K562 (cell line): ENCODE data around the gene TRPM2. TPM values are rescaled to one million over a fixed set of nuclear protein-coding genes. Genes with fewer than 3 reads are reported as not detected.

Experiments used
- ATAC-seq: fragments of 200-7000 bp; cut with Tn5 transposase; 3 replicates; pipeline ENCODE4 v1.9.1; 2020; ENCODE audit warnings: moderate library complexity
- BruUV-seq: library from RNA; stranded (reverse); fragments of 400-500 nt; replicated peaks from 2 replicates; lab custom pipeline; 2021; lab: Mats Ljungman, UMichigan
- CTCF ChIA-PET: fragments of 300-600 bp; formaldehyde crosslinking; extraction: SDS; loops from one replicate; lab custom pipeline; 2021; ENCODE audit warnings: low intra/inter-chr PET ratio; lab: Yijun Ruan, JAX
- POLR2A ChIA-PET: fragments of 300-600, 350-650 bp; sonication (Branson Sonifier 250); formaldehyde crosslinking; extraction: SDS; loops from one replicate; lab custom pipeline; 2021; ENCODE audit warnings: antibody characterized with exemption, inconsistent platforms; lab: Yijun Ruan, JAX
- DNase-seq, 4 experiments: peaks; one replicate each; pipeline versions ENCODE4 v3.0.0 to v3.0.0-alpha.2; 2011 to 2018; ENCODE audit warnings: low spot score in 3 of 4, mixed read lengths in 3 of 4; ENCODE audit errors: extremely low read depth in 1 of 4
- FAIRE-seq: peaks from 2 replicates; lab custom pipeline; 2011; peaks lifted over from hg19 to GRCh38; lab: Jason Lieb, UNC
- H2AFZ ChIP-seq: 2 replicates; pipeline ENCODE4 v1.6.0; 2011; ENCODE audit warnings: low read depth, low read length, control low read depth, inconsistent platforms
- H3K27ac ChIP-seq: fragments of 200-600 bp; 3 replicates; pipeline ENCODE4 v1.8.0; 2011; ENCODE audit warnings: low read depth, mild to moderate bottlenecking, control low read depth, inconsistent platforms, low read length, moderate library complexity, mixed read lengths; ENCODE audit errors: extremely low read depth
- H3K27me3 ChIP-seq, 2 experiments: fragments of 300-600 bp in 1 of 2; 2 replicates in 1 of 2; 3 replicates in 1 of 2; pipeline versions ENCODE4 v1.6.0 to v1.8.0; 2011; ENCODE audit warnings: inconsistent platforms in 2 of 2, low read length in 2 of 2, mild to moderate bottlenecking in 1 of 2, mixed read lengths in 1 of 2, moderate library complexity in 1 of 2; ENCODE audit not compliant: control insufficient read depth in 2 of 2, insufficient read depth in 2 of 2
- H3K36me3 ChIP-seq: fragments of 300-600 bp; 3 replicates; pipeline ENCODE4 v1.8.0; 2011; ENCODE audit warnings: mild to moderate bottlenecking, low read length, inconsistent platforms; ENCODE audit not compliant: control insufficient read depth, insufficient read depth
- H3K4me1 ChIP-seq, 2 experiments: fragments of 200-600 bp in 1 of 2; replicated peaks in 1 of 2; 2 replicates in 1 of 2; 3 replicates in 1 of 2; pipeline versions ENCODE4 v1.5.1 to v1.8.0; 2011; ENCODE audit warnings: inconsistent platforms in 2 of 2, low read length in 2 of 2, mild to moderate bottlenecking in 1 of 2, mixed read lengths in 1 of 2, moderate library complexity in 1 of 2; ENCODE audit not compliant: control insufficient read depth in 2 of 2, insufficient read depth in 2 of 2
- H3K4me2 ChIP-seq: 2 replicates; pipeline ENCODE4 v1.6.1; 2011; ENCODE audit warnings: low read length, control low read depth, inconsistent platforms, mixed read lengths; ENCODE audit not compliant: insufficient read depth
- H3K4me3 ChIP-seq: fragments of 200-600 bp; sonication (generic), shearing (Covaris generic); 2 replicates; pipeline ENCODE4 v1.5.1; 2016; ENCODE audit warnings: control low read depth, inconsistent platforms
- H3K79me2 ChIP-seq: fragments of 200-600 bp; 3 replicates; pipeline ENCODE4 v1.8.0; 2011; ENCODE audit warnings: low read length, inconsistent platforms; ENCODE audit not compliant: control insufficient read depth, insufficient read depth
- H3K9ac ChIP-seq, 2 experiments: 2 replicates each; pipeline versions ENCODE4 v1.6.0 to v1.6.1; 2011; ENCODE audit warnings: low read depth in 2 of 2, low read length in 2 of 2, control low read depth in 1 of 2, inconsistent platforms in 1 of 2, mild to moderate bottlenecking in 1 of 2, mixed read lengths in 1 of 2; ENCODE audit not compliant: insufficient read depth in 1 of 2
- H3K9me1 ChIP-seq: one replicate; pipeline ENCODE4 v1.6.0; 2011; ENCODE audit warnings: inconsistent platforms, mild to moderate bottlenecking, low read length, moderate library complexity; ENCODE audit not compliant: control insufficient read depth, insufficient read depth
- H3K9me3 ChIP-seq: replicated peaks from 2 replicates; pipeline ENCODE4 v1.5.1; 2011; ENCODE audit warnings: low read depth, low read length, inconsistent platforms; ENCODE audit not compliant: control insufficient read depth, insufficient read depth
- H4K20me1 ChIP-seq: replicated peaks from 2 replicates; pipeline ENCODE4 v1.6.1; 2011; ENCODE audit warnings: low read length, inconsistent platforms, mixed read lengths; ENCODE audit not compliant: control insufficient read depth, insufficient read depth
- CREBBP ChIP-seq: IDR thresholded peaks from one replicate; pipeline ENCODE4 v1.6.1; 2012; ENCODE audit warnings: low read depth, mild to moderate bottlenecking, control low read depth, inconsistent platforms, low read length
- E4F1 ChIP-seq: fragments of 250-450 bp; sonication (Bioruptor Pico); IDR thresholded peaks from 2 replicates; pipeline ENCODE4 v1.5.0; 2021; ENCODE audit warnings: mild to moderate bottlenecking, borderline replicate concordance
- HCFC1 ChIP-seq: IDR thresholded peaks from 2 replicates; pipeline ENCODE4 v1.6.1; 2012; ENCODE audit warnings: low read depth, low read length, improper control_type of control experiment
- POLR2A ChIP-seq: fragments of 450-650 bp; conservative IDR thresholded peaks from 2 replicates; pipeline ENCODE4 v1.6.1; 2016
- SP2 ChIP-seq: IDR thresholded peaks from 2 replicates; pipeline ENCODE4 v1.6.1; 2011; ENCODE audit warnings: mild to moderate bottlenecking, low read depth, low read length, moderate library complexity; ENCODE audit not compliant: poor library complexity, severe bottlenecking; ENCODE audit errors: extremely low read depth
- SREBF1 ChIP-seq: fragments of 150-350 bp; IDR thresholded peaks from 2 replicates; pipeline ENCODE4 v1.6.1; 2014; ENCODE audit warnings: antibody characterized with exemption, low read depth, low read length, borderline replicate concordance
- SRSF7 ChIP-seq: fragments of 200-400 bp; formaldehyde crosslinking; optimal IDR thresholded peaks from 2 replicates; pipeline ENCODE3; 2017; ENCODE audit warnings: mild to moderate bottlenecking, low read depth, low read length
- ZBTB26 ChIP-seq: fragments of 450-650 bp; formaldehyde crosslinking; IDR thresholded peaks from 2 replicates; pipeline ENCODE4 v1.4.0; 2022; ENCODE audit warnings: missing genetic modification characterization
- ZSCAN32 ChIP-seq: fragments of 450-650 bp; formaldehyde crosslinking; IDR thresholded peaks from 2 replicates; pipeline ENCODE4 v1.4.0; 2020; ENCODE audit warnings: mild to moderate bottlenecking, moderate library complexity
- WGBS: fragments of 100-300 bp; shearing (Covaris generic); methylation state at CpG from one replicate; pipeline ENCODE4 v1.1.6; 2016; ENCODE audit warnings: low coverage, mixed read lengths; ENCODE audit not compliant: insufficient coverage; ENCODE audit errors: missing lambda C conversion rate; 5-methylcytosine and 5-hydroxymethylcytosine counted together
- in situ Hi-C: fragments of 300-500 bp; cut with MboI; formaldehyde crosslinking; loops from 4 replicates; pipeline ENCODE4 v1.15.0; 2018; ENCODE audit warnings: inconsistent platforms, mixed read lengths
- intact Hi-C: fragments of 100-400 bp; cut with micrococcal nuclease; formaldehyde crosslinking; loops from 2 replicates; pipeline ENCODE4 v1.14.2; 2022
- polyA plus RNA-seq, 8 experiments: library from polyadenylated mRNA; depleted of rRNA in 4 of 8; stranded (reverse) in 5 of 8; unstranded in 3 of 8; fragments of >200 nt; fragmentation: Nextera tagmentation in 2 of 8; fragmentation: Illumina TruSeq in 1 of 8; extraction: Ambion mirVana in 2 of 8; extraction: Trizol in 1 of 8; gene quantifications; 2 replicates each; pipeline versions ENCODE4 v1.2.1 to v1.2.3, GENCODE V29; 2011 to 2014; ENCODE audit warnings: inconsistent platforms in 1 of 8, missing spikeins in 1 of 8
- total RNA-seq, 7 experiments: library from RNA; depleted of rRNA in 6 of 7; stranded (reverse); fragments of >200 nt in 6 of 7; fragmentation: Illumina TruSeq in 2 of 7; extraction: Trizol in 2 of 7; gene quantifications; 2 replicates each; pipeline versions ENCODE4 v1.2.1 to v1.2.3, GENCODE V29; 2011 to 2021; ENCODE audit warnings: low replicate concordance in 1 of 7

The TRPM2 gene
- total and polyA plus RNA-seq, 9 of the 15 experiments (the other 6 are each of a cell fraction or from before 2014, with no cell fraction given): 0.33 to 2.1 (median 0.98) TPM; not detected in 2

- TF ChIP-seq E4F1 (CRISPR knock-in tag): no peak
Observed at GRCh38 chr21:44371596-44371995, 18.2 kb downstream of the TRPM2 start (continued).

GRCh38 chr21:44372616-44373015 is 19.2 kb downstream of the TRPM2 start:
- no peak for FAIRE-seq
- Histone ChIP-seq H3K4me2 (no peak overlapping the region), H3K27ac (no peak overlapping the region), H3K79me2 (no peaks in the 10 kb centered on the region), H3K4me3 (no peak overlapping the region), H3K36me3 (no peaks in the 10 kb centered on the region), H3K27me3 (peaks cover 62 to 84% of the 10 kb centered on the region in 2 experiments), H2AFZ (no peak overlapping the region), H3K4me1 (peaks cover 0 to 24% of the 10 kb centered on the region in 2 experiments; a peak in 4 of 5 replicates), H4K20me1 (peaks cover 7% of the 10 kb centered on the region; the same call in 1 of the 2 replicates), H3K9me1 (no peaks in the 10 kb centered on the region), H3K9me3 (no peaks in the 10 kb centered on the region), H3K9ac (no peak overlapping the region)
- WGBS: 1% methylated on average over 8 of the region's 8 CpGs
- DNase-seq: no peak
- no TSS peak for BruUV-seq
- POLR2A ChIA-PET: no interaction called here
- no peak for ATAC-seq
- CTCF ChIA-PET: no interaction called here
- in situ Hi-C loops: no loop called here
- intact Hi-C loops: no loop called here
- no peak for TF ChIP-seq SP2
- TF ChIP-seq SREBF1: no peak
- TF ChIP-seq ZSCAN32 (CRISPR knock-in tag): no peak
- no peak for TF ChIP-seq CREBBP
- TF ChIP-seq ZBTB26 (CRISPR knock-in tag): no peak
- TF ChIP-seq HCFC1: no peak
- TF ChIP-seq SRSF7: no peak
- TF ChIP-seq POLR2A: no peak
